KMS-11 (cell line): Measurements from ENCODE around the gene DLG2.

Experiments used
- H2AFZ ChIP-seq: fragments of 200-600 bp; sonication (generic); 2 replicates; pipeline ENCODE4 v1.6.1; 2016; ENCODE audit warnings: antibody characterized with exemption, mixed run types, low read depth
- H3K27ac ChIP-seq: fragments of 200-600 bp; sonication (generic); 2 replicates; pipeline ENCODE4 v1.6.1; 2016; ENCODE audit warnings: mild to moderate bottlenecking, mixed run types
- H3K27me3 ChIP-seq: fragments of 200-600 bp; sonication (generic); 2 replicates; pipeline ENCODE4 v1.6.1; 2017; ENCODE audit warnings: mild to moderate bottlenecking, low read depth, mixed run types, moderate library complexity; ENCODE audit not compliant: insufficient read depth
- H3K36me3 ChIP-seq: fragments of 200-600 bp; sonication (generic); 2 replicates; pipeline ENCODE4 v1.6.1; 2017; ENCODE audit warnings: mild to moderate bottlenecking, mixed run types; ENCODE audit not compliant: insufficient read depth
- H3K4me1 ChIP-seq: fragments of 200-600 bp; sonication (generic); 2 replicates; pipeline ENCODE4 v1.6.1; 2016; ENCODE audit warnings: mild to moderate bottlenecking, low read depth, mixed run types; ENCODE audit not compliant: poor library complexity, severe bottlenecking
- H3K4me2 ChIP-seq: fragments of 200-600 bp; sonication (generic); 2 replicates; pipeline ENCODE4 v1.7.0; 2016; ENCODE audit warnings: mild to moderate bottlenecking, mixed run types
- H3K4me3 ChIP-seq: fragments of 200-600 bp; sonication (generic); IDR thresholded peaks from 2 replicates; pipeline ENCODE4 v1.6.1; 2017; ENCODE audit warnings: low read depth, low read length, mixed read lengths; ENCODE audit not compliant: insufficient read depth
- H3K79me2 ChIP-seq: fragments of 200-600 bp; sonication (generic); 2 replicates; pipeline ENCODE4 v1.6.1; 2016; ENCODE audit warnings: low read depth, mixed run types; ENCODE audit not compliant: insufficient read depth
- H3K9ac ChIP-seq: fragments of 200-600 bp; sonication (generic); 2 replicates; pipeline ENCODE4 v1.6.1; 2016; ENCODE audit warnings: mild to moderate bottlenecking, mixed run types
- H4K20me1 ChIP-seq: fragments of 200-600 bp; sonication (generic); 2 replicates; pipeline ENCODE4 v1.6.1; 2016; ENCODE audit warnings: mild to moderate bottlenecking, mixed run types; ENCODE audit not compliant: insufficient read depth
- CTCF ChIP-seq: fragments of 200-600 bp; sonication (generic); conservative IDR thresholded peaks from 2 replicates; pipeline ENCODE4 v1.6.1; 2017; ENCODE audit warnings: low read depth, mild to moderate bottlenecking, antibody characterized with exemption, low read length, moderate library complexity, mixed read lengths

The DLG2 gene

GRCh38 chr11:85052636-85053035 is 574.5 kb downstream of the DLG2 start:
- Histone ChIP-seq H3K4me2 (no peak overlapping the region), H3K4me1 (no peaks in the 10 kb centered on the region), H3K79me2 (no peaks in the 10 kb centered on the region), H3K36me3 (no peaks in the 10 kb centered on the region), H2AFZ (no peak overlapping the region), H4K20me1 (no peaks in the 10 kb centered on the region), H3K27ac (no peak overlapping the region), H3K27me3 (no peaks in the 10 kb centered on the region), H3K9ac (no peak overlapping the region), H3K4me3 (no peak overlapping the region)
- TF ChIP-seq CTCF = no peak

- TF ChIP-seq CTCF = no peak
- Histone ChIP-seq H3K79me2 (no peaks in the 10 kb centered on the region), H3K36me3 (no peaks in the 10 kb centered on the region), H4K20me1 (no peaks in the 10 kb centered on the region), H2AFZ (no peak overlapping the region), H3K4me1 (no peaks in the 10 kb centered on the region), H3K4me2 (no peak overlapping the region), H3K9ac (no peak overlapping the region), H3K27me3 (no peaks in the 10 kb centered on the region), H3K27ac (no peak overlapping the region), H3K4me3 (no peak overlapping the region)
These were observed 578.3 kb downstream of the DLG2 start for GRCh38 chr11:85048801-85049200.

- no peaks in the 10 kb centered on the region for H4K20me1 ChIP-seq
- H3K27me3 ChIP-seq = no peaks in the 10 kb centered on the region
- no peak overlapping the region for H2AFZ ChIP-seq
- no peaks in the 10 kb centered on the region for H3K4me1 ChIP-seq
- no peak overlapping the region for H3K4me3 ChIP-seq
- no peak overlapping the region for H3K4me2 ChIP-seq
- no peaks in the 10 kb centered on the region for H3K79me2 ChIP-seq
- H3K36me3 ChIP-seq = no peaks in the 10 kb centered on the region
- no peak overlapping the region for H3K9ac ChIP-seq
- H3K27ac ChIP-seq = no peak overlapping the region
- no peak for TF ChIP-seq CTCF
These were observed 581.4 kb downstream of the DLG2 start for GRCh38 chr11:85045716-85046115.

- Histone ChIP-seq H3K27me3 (no peaks in the 10 kb centered on the region), H3K4me3 (no peak overlapping the region), H4K20me1 (no peaks in the 10 kb centered on the region), H3K9ac (no peak overlapping the region), H3K4me2 (no peak overlapping the region), H2AFZ (no peak overlapping the region), H3K4me1 (no peaks in the 10 kb centered on the region), H3K36me3 (no peaks in the 10 kb centered on the region), H3K27ac (no peak overlapping the region), H3K79me2 (no peaks in the 10 kb centered on the region)
- TF ChIP-seq CTCF = no peak
These were observed 582.2 kb downstream of the DLG2 start for GRCh38 chr11:85044911-85045310.

- no peaks in the 10 kb centered on the region for H4K20me1 ChIP-seq
- no peaks in the 10 kb centered on the region for H3K27me3 ChIP-seq
- no peaks in the 10 kb centered on the region for H3K4me1 ChIP-seq
- no peaks in the 10 kb centered on the region for H3K79me2 ChIP-seq
- no peak overlapping the region for H3K9ac ChIP-seq
- no peak for TF ChIP-seq CTCF
- no peak overlapping the region for H2AFZ ChIP-seq
- H3K27ac ChIP-seq = no peak overlapping the region
- H3K36me3 ChIP-seq = no peaks in the 10 kb centered on the region
- no peak overlapping the region for H3K4me2 ChIP-seq
- no peak overlapping the region for H3K4me3 ChIP-seq
These were observed 584.8 kb downstream of the DLG2 start for GRCh38 chr11:85042361-85042760.
